SJSA1 (cell line): ENCODE results near the gene PMFBP1. TPM values are rescaled to one million over a fixed set of nuclear protein-coding genes. Genes with fewer than 3 reads are reported as not detected.

Experiments
- DNase-seq, 2 experiments: peaks; one replicate each; pipeline ENCODE4 v3.0.0-alpha.2; 2015 to 2020; ENCODE audit warnings: low spot score in 2 of 2, low read depth in 1 of 2
- H3K27ac ChIP-seq: fragments of 250-450 bp; sonication (Bioruptor Pico); 2 replicates; pipeline ENCODE4 v1.5.1; 2020; ENCODE audit warnings: mild to moderate bottlenecking, moderate library complexity
- H3K27me3 ChIP-seq: fragments of 250-450 bp; sonication (Bioruptor Pico); replicated peaks from 2 replicates; pipeline ENCODE4 v1.5.1; 2020; ENCODE audit warnings: mild to moderate bottlenecking, moderate library complexity
- H3K36me3 ChIP-seq: fragments of 250-450 bp; sonication (Bioruptor Pico); 2 replicates; pipeline ENCODE4 v1.5.1; 2020; ENCODE audit warnings: mild to moderate bottlenecking
- H3K4me1 ChIP-seq: fragments of 250-450 bp; sonication (Bioruptor Pico); replicated peaks from 2 replicates; pipeline ENCODE4 v1.6.1; 2021; ENCODE audit warnings: mild to moderate bottlenecking
- H3K4me3 ChIP-seq: fragments of 250-450 bp; sonication (Bioruptor Pico); 2 replicates; pipeline ENCODE4 v1.5.1; 2020; ENCODE audit warnings: mild to moderate bottlenecking
- H3K9me3 ChIP-seq: fragments of 250-450 bp; sonication (Bioruptor Pico); replicated peaks from 2 replicates; pipeline ENCODE4 v1.5.1; 2020; ENCODE audit warnings: mild to moderate bottlenecking
- total RNA-seq: library from RNA; depleted of rRNA; stranded (reverse); fragments of >200 nt; shearing (Covaris generic); gene quantifications from 2 replicates; pipeline ENCODE4 v1.2.3, GENCODE V29; 2014

The PMFBP1 gene
- total RNA-seq, 1 experiment from 2014 or later, result not detected

DNA sequence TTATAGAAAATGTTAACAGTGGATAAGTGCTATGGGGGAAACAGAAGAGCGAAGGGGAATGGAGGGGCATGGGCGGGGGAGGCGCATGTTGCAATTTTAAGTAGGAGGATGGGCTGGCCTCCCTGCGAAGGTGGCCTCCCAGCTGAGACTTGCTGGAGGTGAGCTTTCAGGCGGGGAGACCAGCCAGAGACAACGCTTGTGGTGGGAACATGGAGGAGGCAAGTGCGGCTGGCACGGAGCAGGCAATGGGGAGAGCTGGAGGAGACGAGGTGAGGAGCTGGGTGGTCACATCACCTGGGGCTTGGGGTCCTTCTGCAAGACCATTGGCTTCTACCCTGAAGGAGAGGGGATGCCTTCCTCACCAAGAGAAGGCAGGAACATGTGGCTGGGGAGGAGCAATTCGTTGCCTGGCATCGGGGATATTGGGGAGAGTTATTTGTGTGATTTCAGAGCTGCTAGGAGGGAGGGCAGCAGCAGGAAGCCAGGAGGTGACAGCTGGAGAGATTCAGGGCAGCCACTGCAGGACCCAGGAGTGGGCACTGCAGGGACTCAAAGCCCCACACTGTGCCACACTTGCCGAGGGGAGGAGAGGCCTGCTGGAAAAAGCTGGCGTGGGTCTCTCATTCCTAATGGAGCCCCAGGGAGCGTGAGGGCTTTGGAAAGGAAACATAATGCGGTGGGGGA, 34.4 kb downstream of the PMFBP1 start:
- Histone ChIP-seq H3K36me3 (no peaks in the 10 kb centered on the region), H3K9me3 (no peaks in the 10 kb centered on the region), H3K27me3 (peaks cover 4% of the 10 kb centered on the region; the same call in 1 of the 2 replicates), H3K4me1 (no peaks in the 10 kb centered on the region), H3K4me3 (no peak overlapping the region), H3K27ac (no peak overlapping the region)
- DNase-seq, result no peak

DNA sequence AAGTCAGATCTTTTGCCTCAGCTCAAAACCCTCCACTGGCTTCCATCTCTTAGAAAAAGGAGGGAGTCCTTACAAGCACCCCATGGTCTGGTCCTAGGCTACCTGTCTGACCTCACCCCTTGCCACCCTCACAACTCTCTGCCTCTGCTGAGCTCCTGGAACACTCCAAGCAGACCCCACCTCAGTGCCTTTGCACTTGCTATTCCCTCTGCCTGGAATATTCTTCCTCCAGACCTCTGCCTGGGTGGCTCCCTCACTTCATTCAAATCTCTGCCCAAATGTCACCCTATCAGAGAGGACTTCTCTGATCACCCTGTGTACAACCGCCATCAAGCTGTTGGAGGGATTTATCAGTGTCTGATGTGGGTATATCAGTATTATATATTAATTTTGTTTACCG, 37.4 kb downstream of the PMFBP1 start:
- Histone ChIP-seq H3K36me3 (no peaks in the 10 kb centered on the region), H3K9me3 (no peaks in the 10 kb centered on the region), H3K27ac (no peak overlapping the region), H3K4me3 (no peak overlapping the region), H3K4me1 (no peaks in the 10 kb centered on the region), H3K27me3 (no peaks in the 10 kb centered on the region; the same call in 1 of the 2 replicates)
- no peak for DNase-seq

GRCh38 chr16:72132726-72133125, 39.2 kb downstream of the PMFBP1 start:
- no peak overlapping the region for H3K4me3 ChIP-seq
- no peaks in the 10 kb centered on the region for H3K36me3 ChIP-seq
- no peaks in the 10 kb centered on the region for H3K4me1 ChIP-seq
- DNase-seq, result no peak
- H3K9me3 ChIP-seq, result no peaks in the 10 kb centered on the region
- no peaks in the 10 kb centered on the region; the same call in 1 of the 2 replicates for H3K27me3 ChIP-seq
- no peak overlapping the region for H3K27ac ChIP-seq

GRCh38 chr16:72131036-72131435, 40.9 kb downstream of the PMFBP1 start:
- no peak overlapping the region for H3K4me3 ChIP-seq
- no peak overlapping the region for H3K27ac ChIP-seq
- no peak for DNase-seq
- H3K9me3 ChIP-seq, result no peaks in the 10 kb centered on the region
- H3K27me3 ChIP-seq, result no peaks in the 10 kb centered on the region; the same call in 1 of the 2 replicates
- no peaks in the 10 kb centered on the region for H3K36me3 ChIP-seq
- H3K4me1 ChIP-seq, result no peaks in the 10 kb centered on the region

- Histone ChIP-seq H3K27ac (no peak overlapping the region), H3K27me3 (no peaks in the 10 kb centered on the region; the same call in 1 of the 2 replicates), H3K36me3 (no peaks in the 10 kb centered on the region), H3K4me1 (peaks cover 2% of the 10 kb centered on the region; the same call in 1 of the 2 replicates), H3K4me3 (no peak overlapping the region), H3K9me3 (no peaks in the 10 kb centered on the region)
- no peak for DNase-seq
Measured at GRCh38 chr16:72129976-72130656, 41.8 kb downstream of the PMFBP1 start.

DNA sequence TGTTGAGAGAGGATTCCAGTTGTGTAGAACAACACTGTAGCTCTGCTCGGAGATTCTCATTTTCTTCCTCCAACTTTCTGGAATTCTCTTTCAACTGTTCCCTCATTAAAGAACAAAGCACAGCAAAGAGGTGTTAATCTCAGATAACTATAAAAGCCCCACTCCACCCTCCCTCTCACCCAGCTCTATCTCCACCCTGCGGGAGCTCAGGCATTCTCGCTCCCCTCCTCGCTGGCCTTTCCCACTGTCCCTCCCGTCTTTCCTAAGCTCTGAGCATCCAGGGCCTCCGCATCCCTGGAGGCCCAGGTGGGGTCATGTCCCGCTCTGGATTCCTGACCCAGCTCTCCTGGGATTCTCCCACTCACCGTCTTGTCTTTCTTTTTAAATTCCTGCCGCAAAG, 43.3 kb downstream of the PMFBP1 start:
- Histone ChIP-seq H3K27me3 (no peaks in the 10 kb centered on the region), H3K36me3 (no peaks in the 10 kb centered on the region), H3K9me3 (0 out of 2 replicates have a peak, but pooled peaks cover 2% of the 10 kb centered on the region), H3K4me3 (no peak overlapping the region), H3K27ac (no peak overlapping the region), H3K4me1 (peaks cover 8% of the 10 kb centered on the region; the same call in 1 of the 2 replicates)
- DNase-seq, result no peak

DNA sequence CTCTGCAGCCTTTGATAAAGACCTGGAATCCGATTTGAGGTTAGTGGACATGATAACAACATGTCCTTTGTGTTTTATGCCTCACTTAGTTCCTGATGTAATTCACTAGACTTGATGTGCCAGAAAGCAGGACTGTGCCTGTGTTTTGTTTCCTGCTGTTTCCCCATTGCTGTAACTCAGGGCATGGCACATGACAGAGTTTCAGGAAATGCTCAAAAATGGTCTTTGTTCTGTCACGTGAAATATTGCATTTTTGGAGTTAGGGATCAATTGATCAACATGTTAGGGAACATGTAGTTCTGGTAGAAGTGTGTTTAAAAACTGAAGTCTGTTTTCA, 45.6 kb downstream of the PMFBP1 start:
- Histone ChIP-seq H3K27ac (no peak overlapping the region), H3K4me1 (peaks cover 8% of the 10 kb centered on the region; the same call in 1 of the 2 replicates), H3K9me3 (0 out of 2 replicates have a peak, but pooled peaks cover 2% of the 10 kb centered on the region), H3K27me3 (no peaks in the 10 kb centered on the region), H3K4me3 (no peak overlapping the region), H3K36me3 (no peaks in the 10 kb centered on the region)
- no peak for DNase-seq

- 0 out of 2 replicates have a peak, but pooled peaks cover 2% of the 10 kb centered on the region for H3K9me3 ChIP-seq
- peaks cover 8% of the 10 kb centered on the region; the same call in 1 of the 2 replicates for H3K4me1 ChIP-seq
- H3K27me3 ChIP-seq, result no peaks in the 10 kb centered on the region
- DNase-seq, result no peak
- no peaks in the 10 kb centered on the region for H3K36me3 ChIP-seq
- no peak overlapping the region for H3K4me3 ChIP-seq
- H3K27ac ChIP-seq, result no peak overlapping the region
Measured at GRCh38 chr16:72125635-72126428, 46.1 kb downstream of the PMFBP1 start.

- DNase-seq, result peak; percentile 52 to 63
- H3K36me3 ChIP-seq, result no peaks in the 10 kb centered on the region
- no peaks in the 10 kb centered on the region for H3K27me3 ChIP-seq
- H3K27ac ChIP-seq, result no peak overlapping the region
- peaks cover 8% of the 10 kb centered on the region; the same call in 1 of the 2 replicates for H3K4me1 ChIP-seq
- H3K9me3 ChIP-seq, result 0 out of 2 replicates have a peak, but pooled peaks cover 2% of the 10 kb centered on the region
- no peak overlapping the region for H3K4me3 ChIP-seq
Measured at GRCh38 chr16:72124761-72125634, 47.0 kb downstream of the PMFBP1 start.

DNA sequence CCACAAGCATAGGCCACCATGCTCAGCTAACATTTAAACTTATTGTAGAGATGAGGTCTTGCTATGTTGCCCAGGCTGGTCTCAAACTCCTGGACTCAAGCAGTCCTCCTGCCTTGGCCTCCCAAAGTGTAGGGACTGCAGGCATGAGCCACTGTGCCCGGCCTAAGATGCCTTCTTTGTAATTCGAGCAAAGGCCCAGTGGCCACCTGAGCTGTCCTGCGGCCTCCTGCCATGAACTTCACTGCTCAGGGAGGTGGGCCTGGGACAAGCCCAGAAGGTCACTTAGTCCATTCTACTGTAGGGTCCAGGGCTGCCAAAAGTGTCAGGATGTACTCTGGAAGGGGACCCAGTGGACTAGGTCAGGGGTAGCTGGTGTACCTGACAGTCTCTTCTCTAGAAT, 47.8 kb downstream of the PMFBP1 start:
- Histone ChIP-seq H3K36me3 (no peaks in the 10 kb centered on the region), H3K27me3 (no peaks in the 10 kb centered on the region), H3K4me3 (no peak overlapping the region), H3K9me3 (0 out of 2 replicates have a peak, but pooled peaks cover 2% of the 10 kb centered on the region), H3K27ac (no peak overlapping the region), H3K4me1 (peaks cover 8% of the 10 kb centered on the region; the same call in 1 of the 2 replicates)
- no peak for DNase-seq

- H3K27me3 ChIP-seq, result no peaks in the 10 kb centered on the region
- no peak overlapping the region for H3K4me3 ChIP-seq
- H3K9me3 ChIP-seq, result 0 out of 2 replicates have a peak, but pooled peaks cover 2% of the 10 kb centered on the region
- peaks cover 8% of the 10 kb centered on the region; the same call in 1 of the 2 replicates for H3K4me1 ChIP-seq
- no peak for DNase-seq
- H3K27ac ChIP-seq, result no peak overlapping the region
- no peaks in the 10 kb centered on the region for H3K36me3 ChIP-seq
Measured at GRCh38 chr16:72123426-72123825, 48.5 kb downstream of the PMFBP1 start.

DNA sequence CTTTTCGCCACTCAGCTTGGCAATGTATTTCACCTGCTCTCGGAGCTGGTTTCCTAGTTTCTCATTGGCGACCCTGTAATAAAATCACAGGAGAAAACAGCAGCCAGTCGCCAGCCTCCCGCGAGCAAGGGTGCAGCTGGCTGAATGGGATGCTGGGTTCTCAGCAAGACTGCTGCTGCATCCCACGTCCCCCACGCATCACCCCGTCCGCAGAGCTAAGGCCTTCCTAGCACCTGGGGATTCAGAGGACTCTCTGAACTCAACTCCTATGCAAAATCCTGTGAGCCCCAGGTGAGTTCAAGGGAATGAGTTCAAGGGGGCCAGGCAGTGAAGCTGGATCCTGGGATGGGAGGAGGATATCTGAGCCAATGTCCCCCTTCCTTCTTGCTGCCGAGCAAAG, 49.0 kb downstream of the PMFBP1 start:
- DNase-seq, result no peak
- Histone ChIP-seq H3K27me3 (no peaks in the 10 kb centered on the region), H3K36me3 (no peaks in the 10 kb centered on the region), H3K27ac (no peak overlapping the region), H3K4me1 (peaks cover 8% of the 10 kb centered on the region; the same call in 1 of the 2 replicates), H3K4me3 (no peak overlapping the region), H3K9me3 (0 out of 2 replicates have a peak, but pooled peaks cover 2% of the 10 kb centered on the region)

DNA sequence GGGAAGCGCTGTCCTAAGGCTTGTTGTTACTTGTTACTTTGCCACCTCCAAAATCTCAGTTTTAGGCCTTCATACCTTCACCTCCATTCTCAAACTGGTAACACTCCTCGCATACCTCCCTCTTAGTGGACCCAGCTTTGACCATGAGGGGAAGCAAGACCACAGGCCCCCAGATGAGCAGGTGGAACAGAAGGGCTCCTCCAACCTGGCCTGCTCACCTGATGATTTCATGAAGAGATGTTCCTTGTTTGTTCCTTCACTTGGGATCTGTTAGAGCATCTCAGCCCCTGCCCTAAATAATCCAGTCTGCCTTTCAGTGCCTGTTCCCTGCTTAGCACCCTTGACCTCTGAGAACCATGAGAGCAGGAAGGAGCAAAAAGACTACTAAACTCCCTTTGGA, 49.6 kb downstream of the PMFBP1 start:
- H3K27ac ChIP-seq, result no peak overlapping the region
- H3K4me1 ChIP-seq, result peaks cover 8% of the 10 kb centered on the region; the same call in 1 of the 2 replicates
- no peak overlapping the region for H3K4me3 ChIP-seq
- H3K9me3 ChIP-seq, result 0 out of 2 replicates have a peak, but pooled peaks cover 2% of the 10 kb centered on the region
- no peaks in the 10 kb centered on the region for H3K36me3 ChIP-seq
- DNase-seq, result no peak
- H3K27me3 ChIP-seq, result no peaks in the 10 kb centered on the region
